ENCODE measurements around the gene SCART1.

- TF ChIP-seq CTCF (IDR thresholded peaks at IDR 0.05) (no peak), POLR2A (IDR thresholded peaks at IDR 0.05) (no peak)
These were observed 32.2 kb upstream of the SCART1 start for GRCh38 chr10:133421336-133422222.
